ENCODE results near the gene ZBTB14.

- no peak for TF ChIP-seq CTCF (IDR thresholded peaks at IDR 0.05; ENCODE audit: low read depth, low read length, poor library complexity, severe bottlenecking)
- TF ChIP-seq EZH2phosphoT487 (IDR thresholded peaks at IDR 0.05; ENCODE audit: borderline replicate concordance, low read length) = no peak
Observed at GRCh38 chr18:5295231-5295920, at the start of gene ZBTB14.

All from DOHH2 (cell line).